ENCODE data around the gene HTR1D.

DNA sequence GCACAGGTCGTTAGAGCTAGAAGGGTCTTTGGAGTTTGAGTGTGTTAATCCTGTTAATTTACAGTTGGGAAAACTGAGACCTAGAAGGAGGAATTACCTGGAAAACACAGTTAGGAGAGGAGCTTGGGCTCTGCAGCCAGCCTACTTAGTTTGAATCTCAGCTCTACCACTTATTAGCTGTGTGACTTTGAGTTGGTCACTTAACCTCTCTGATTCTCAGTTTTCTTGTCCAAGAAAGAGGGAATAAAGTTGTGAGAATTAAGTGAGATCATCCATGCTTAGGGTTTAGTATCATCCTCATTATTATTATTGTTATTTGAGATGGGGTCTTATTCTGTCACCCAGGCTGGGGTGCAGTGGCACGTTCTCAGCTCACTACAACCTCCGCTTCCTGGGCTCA lies 5.4 kb upstream of the HTR1D start:
- TF ChIP-seq EZH2 (IDR thresholded peaks at IDR 0.05) (no peak), POLR2AphosphoS5 (IDR thresholded peaks at IDR 0.05; ENCODE audit: borderline replicate concordance, low read depth, low read length) (no peak)
